Lung (tissue), 12 donors: ENCODE results near the gene FRMPD3. TPM values are rescaled to one million over a fixed set of nuclear protein-coding genes. Genes with fewer than 3 reads are reported as not detected.

Source experiments
- ATAC-seq: fragments of 200-7000 bp; cut with Tn5 transposase; one replicate; pipeline ENCODE4 v1.9.1; 2020; ENCODE audit warnings: moderate number of reproducible peaks; ENCODE audit not compliant: insufficient read depth, low FRiP score
- DNase-seq, 3 donors: peaks; one replicate each; pipeline ENCODE4 v3.0.0-alpha.2; 2013 to 2017
- H3K27ac ChIP-seq, 2 donors: one replicate each; pipeline ENCODE4 v1.5.1; 2013; ENCODE audit warnings: mild to moderate bottlenecking in 2 of 2, moderate library complexity in 2 of 2, control low read depth in 1 of 2, inconsistent platforms in 1 of 2, low read depth in 1 of 2, low read length in 1 of 2
- H3K27me3 ChIP-seq, 3 donors: one replicate each; pipeline ENCODE4 v1.5.1; 2013; ENCODE audit warnings: low read length in 2 of 3; ENCODE audit not compliant: control insufficient read depth in 3 of 3, insufficient read depth in 3 of 3
- H3K36me3 ChIP-seq, 4 donors: one replicate each; pipeline ENCODE4 v1.5.1; 2013; ENCODE audit warnings: low read length in 4 of 4, mild to moderate bottlenecking in 1 of 4, moderate library complexity in 1 of 4; ENCODE audit not compliant: control insufficient read depth in 4 of 4, insufficient read depth in 4 of 4
- H3K4me1 ChIP-seq, 5 donors: one replicate each; pipeline ENCODE4 v1.5.1; 2013; ENCODE audit warnings: low read length in 5 of 5, mild to moderate bottlenecking in 2 of 5, moderate library complexity in 1 of 5; ENCODE audit not compliant: control insufficient read depth in 5 of 5, insufficient read depth in 5 of 5
- H3K4me3 ChIP-seq: one replicate; pipeline ENCODE4 v1.5.1; 2013; ENCODE audit warnings: mild to moderate bottlenecking, control low read depth, moderate library complexity
- H3K9ac ChIP-seq, 2 donors: one replicate each; pipeline ENCODE4 v1.5.1; 2013; ENCODE audit warnings: low read length in 2 of 2, control low read depth in 1 of 2; ENCODE audit not compliant: insufficient read depth in 1 of 2
- H3K9me3 ChIP-seq, 4 donors: one replicate each; pipeline ENCODE4 v1.5.1; 2013; ENCODE audit warnings: low read length in 3 of 4, mild to moderate bottlenecking in 1 of 4, moderate library complexity in 1 of 4; ENCODE audit not compliant: control insufficient read depth in 4 of 4, insufficient read depth in 3 of 4
- CTCF ChIP-seq: IDR thresholded peaks from 2 replicates; pipeline ENCODE4 v1.5.1; 2012; ENCODE audit warnings: mild to moderate bottlenecking; ENCODE audit errors: control extremely low read depth, extremely low read depth
- WGBS, 2 donors: extraction: QIAGEN DNeasy Blood & Tissue Kit; methylation state at CpG; one replicate each; pipeline ENCODE4 v1.1.7; 2013; 5-methylcytosine and 5-hydroxymethylcytosine counted together
- polyA plus RNA-seq, 2 donors: library from polyadenylated mRNA; stranded (reverse); fragments of 200-250 nt; gene quantifications; one replicate each; pipeline ENCODE4 v1.2.1, GENCODE V29; 2013
- total RNA-seq, 2 donors: library from RNA; depleted of rRNA in 1 of 2; stranded (reverse); fragments of >200 nt in 1 of 2; gene quantifications; one replicate each; pipeline ENCODE4 v1.2.1, GENCODE V29; 2014 to 2021
- donor health status: control.
- donor health status: control.
- donor health status: Bipolar disorder and iron deficiency.
- donor health status: healthy.
- donor health status: DM: yes; HTN: yes; CAD: no.

FRMPD3 gene
- total and polyA plus RNA-seq, 4 donors, result 0.06 to 3.2 (median 0.18) TPM

- H3K9ac ChIP-seq, result no peak overlapping the region
- peaks cover 0 to 2% (median 0%) of the 10 kb centered on the region in 4 donors for H3K9me3 ChIP-seq
- ATAC-seq, result no peak
- peaks cover 0 to 4% (median 0%) of the 10 kb centered on the region in 5 donors for H3K4me1 ChIP-seq
- peak in 1 of 3 donors; percentile 39 for DNase-seq
- H3K27ac ChIP-seq, result no peak overlapping the region
- peaks cover 5 to 36% (median 25%) of the 10 kb centered on the region in 3 donors for H3K27me3 ChIP-seq
- TF ChIP-seq CTCF, result no peak
- no peak overlapping the region for H3K4me3 ChIP-seq
- 41 to 68% methylated on average over 3 of the region's 3 CpGs for WGBS, 2 donors
- no peaks in the 10 kb centered on the region for H3K36me3 ChIP-seq
Observed at GRCh38 chrX:107442914-107443527, 6.4 kb upstream of the FRMPD3 start.

GRCh38 chrX:107445146-107445545, 4.3 kb upstream of the FRMPD3 start:
- WGBS, 2 donors, result 45 to 60% methylated on average over 3 of the region's 3 CpGs
- Histone ChIP-seq H3K9ac (no peak overlapping the region), H3K27ac (no peak overlapping the region), H3K9me3 (peaks cover 0 to 5% (median 0%) of the 10 kb centered on the region in 4 donors), H3K4me1 (peaks cover 0 to 9% (median 0%) of the 10 kb centered on the region in 5 donors), H3K36me3 (no peaks in the 10 kb centered on the region), H3K4me3 (no peak overlapping the region), H3K27me3 (peaks cover 5 to 36% (median 17%) of the 10 kb centered on the region in 3 donors)
- DNase-seq, result no peak
- ATAC-seq, result no peak
- no peak for TF ChIP-seq CTCF

GRCh38 chrX:107445631-107446030, 3.8 kb upstream of the FRMPD3 start:
- Histone ChIP-seq H3K4me1 (peaks cover 0 to 10% (median 0%) of the 10 kb centered on the region in 5 donors), H3K27me3 (peaks cover 2 to 40% (median 16%) of the 10 kb centered on the region in 3 donors), H3K4me3 (no peak overlapping the region), H3K36me3 (no peaks in the 10 kb centered on the region), H3K9ac (no peak overlapping the region), H3K9me3 (peaks cover 0 to 5% (median 0%) of the 10 kb centered on the region in 4 donors), H3K27ac (no peak overlapping the region)
- no peak for TF ChIP-seq CTCF
- WGBS, 2 donors, result 64 to 67% methylated on average over 1 of the region's 1 CpG
- no peak for DNase-seq
- no peak for ATAC-seq

GRCh38 chrX:107447642-107448041, 1.8 kb upstream of the FRMPD3 start:
- H3K27me3 ChIP-seq, result peaks cover 0 to 47% (median 16%) of the 10 kb centered on the region in 3 donors
- DNase-seq (no peak), ATAC-seq (no peak)
- H3K27ac ChIP-seq, result no peak overlapping the region
- TF ChIP-seq CTCF, result no peak
- H3K9ac ChIP-seq, result no peak overlapping the region
- H3K4me1 ChIP-seq, result peaks cover 0 to 30% (median 0%) of the 10 kb centered on the region in 5 donors
- no peaks in the 10 kb centered on the region for H3K36me3 ChIP-seq
- H3K4me3 ChIP-seq, result no peak overlapping the region
- peaks cover 0 to 3% (median 0%) of the 10 kb centered on the region in 4 donors for H3K9me3 ChIP-seq
